ENCODE data around the gene ADAT1. TPM values are rescaled to one million over a fixed set of nuclear protein-coding genes. Genes with fewer than 3 reads are reported as not detected.

Gene ADAT1
- total RNA-seq, 4 donors from 2014 or later, result 14.7 to 44.8 (median 19.0) TPM

GRCh38 chr16:75647112-75647491, 24.0 kb upstream of the ADAT1 start:
- DNase-seq (no peak), ATAC-seq (peak; percentile 24 to 29)
- intact Hi-C loops (cut with DNase I; ENCODE audit: low total_unique reads) (loop anchor here (1.0 to 10.0 kb wide), 5 partner anchors 24 to 1545 kb away; partner anchors contain the start of genes ADAT1, CTRB2, GABARAPL2 and MON1B), in situ Hi-C loops (cut with MboI; ENCODE audit: low sequenced_read_pairs in 4 of 4) (loop anchor here in 1 of 4 donors (25.0 kb wide), 2 partner anchors 185 to 660 kb away; partner anchors contain the start of genes TMEM170A, WDR59 and ZNRF1)
- Histone ChIP-seq H3K9me3 (no peaks in the 10 kb centered on the region), H3K27me3 (no peaks in the 10 kb centered on the region), H3K4me3 (peak overlapping the region; percentile 85 to 99 (median 92)), H3K4me1 (peaks cover 53% of the 10 kb centered on the region in 2 donors), H3K27ac (peak overlapping the region; percentile 95 to 98 (median 97)), H3K36me3 (peaks cover 0 to 19% of the 10 kb centered on the region in 2 donors)
- TF ChIP-seq, protein P1, sequence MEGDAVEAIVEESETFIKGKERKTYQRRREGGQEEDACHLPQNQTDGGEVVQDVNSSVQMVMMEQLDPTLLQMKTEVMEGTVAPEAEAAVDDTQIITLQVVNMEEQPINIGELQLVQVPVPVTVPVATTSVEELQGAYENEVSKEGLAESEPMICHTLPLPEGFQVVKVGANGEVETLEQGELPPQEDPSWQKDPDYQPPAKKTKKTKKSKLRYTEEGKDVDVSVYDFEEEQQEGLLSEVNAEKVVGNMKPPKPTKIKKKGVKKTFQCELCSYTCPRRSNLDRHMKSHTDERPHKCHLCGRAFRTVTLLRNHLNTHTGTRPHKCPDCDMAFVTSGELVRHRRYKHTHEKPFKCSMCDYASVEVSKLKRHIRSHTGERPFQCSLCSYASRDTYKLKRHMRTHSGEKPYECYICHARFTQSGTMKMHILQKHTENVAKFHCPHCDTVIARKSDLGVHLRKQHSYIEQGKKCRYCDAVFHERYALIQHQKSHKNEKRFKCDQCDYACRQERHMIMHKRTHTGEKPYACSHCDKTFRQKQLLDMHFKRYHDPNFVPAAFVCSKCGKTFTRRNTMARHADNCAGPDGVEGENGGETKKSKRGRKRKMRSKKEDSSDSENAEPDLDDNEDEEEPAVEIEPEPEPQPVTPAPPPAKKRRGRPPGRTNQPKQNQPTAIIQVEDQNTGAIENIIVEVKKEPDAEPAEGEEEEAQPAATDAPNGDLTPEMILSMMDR (IDR thresholded peaks at IDR 0.05 in 4 of 5, conservative IDR thresholded peaks at IDR 0.05 in 1 of 5), result no peak
- TF ChIP-seq POLR2A (IDR thresholded peaks at IDR 0.05), result no peak

DNA sequence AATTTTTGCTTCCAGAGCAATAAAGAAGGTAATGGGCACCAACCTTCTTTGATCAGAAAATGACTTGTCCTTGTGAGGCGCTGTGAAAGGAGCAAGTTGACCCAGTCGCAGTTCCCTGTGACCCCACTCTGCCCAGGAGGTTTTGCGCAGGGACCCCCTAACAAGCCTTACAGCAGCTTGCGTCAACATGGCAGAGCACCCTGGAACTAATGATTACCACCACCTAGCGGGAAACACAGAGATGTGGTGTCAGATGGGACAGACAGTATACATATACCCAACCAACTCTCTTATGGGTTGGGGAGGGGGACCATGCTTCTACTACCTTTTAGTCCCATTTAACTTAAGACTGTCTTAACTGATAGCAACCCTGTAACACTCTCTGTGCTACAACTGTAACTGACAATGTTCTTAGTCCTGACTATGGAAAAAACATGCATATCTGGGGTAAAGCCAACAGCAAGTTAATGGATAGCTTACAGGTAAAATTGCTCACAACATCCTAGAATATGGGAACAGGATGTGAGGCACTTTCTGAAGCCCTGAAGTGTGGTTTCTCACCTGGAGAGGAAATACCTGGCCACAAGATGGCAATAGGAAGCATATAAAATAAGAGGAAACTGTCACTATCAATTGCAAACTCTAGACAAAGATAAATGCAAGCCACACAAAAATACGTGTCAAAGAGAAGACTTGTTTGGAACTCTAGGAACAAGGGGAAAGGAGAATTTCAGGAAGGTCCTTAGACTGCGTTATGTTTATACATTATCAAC, 21.3 kb upstream of the ADAT1 start:
- no peaks in the 10 kb centered on the region for H3K27me3 ChIP-seq
- in situ Hi-C loops (cut with MboI; ENCODE audit: low sequenced_read_pairs in 4 of 4) (loop anchor here in 1 of 4 donors (25.0 kb wide), 2 partner anchors 182 to 657 kb away; partner anchors contain the start of genes TMEM170A, WDR59 and ZNRF1), intact Hi-C loops (cut with DNase I; ENCODE audit: low total_unique reads) (loop anchor here (5.0 to 10.0 kb wide), 2 partner anchors 440 to 1548 kb away; partner anchors contain the start of genes CTRB2 and MON1B)
- ATAC-seq (no peak), DNase-seq (no peak)
- no peak for TF ChIP-seq POLR2A (IDR thresholded peaks at IDR 0.05)
- TF ChIP-seq, protein P1 (IDR thresholded peaks at IDR 0.05 in 4 of 5, conservative IDR thresholded peaks at IDR 0.05 in 1 of 5), result no peak
- no peak overlapping the region for H3K27ac ChIP-seq
- H3K9me3 ChIP-seq, result no peaks in the 10 kb centered on the region
- H3K4me1 ChIP-seq, result peaks cover 26 to 29% of the 10 kb centered on the region in 2 donors
- H3K36me3 ChIP-seq, result peaks cover 0 to 42% of the 10 kb centered on the region in 2 donors
- no peak overlapping the region for H3K4me3 ChIP-seq

- Histone ChIP-seq H3K27ac (no peak overlapping the region), H3K36me3 (peaks cover 0 to 78% of the 10 kb centered on the region in 2 donors), H3K4me3 (no peak overlapping the region), H3K9me3 (no peaks in the 10 kb centered on the region), H3K4me1 (peaks cover 9 to 17% of the 10 kb centered on the region in 2 donors), H3K27me3 (no peaks in the 10 kb centered on the region)
- intact Hi-C loops (cut with DNase I; ENCODE audit: low total_unique reads), result loop anchor here (10.0 kb wide), 1 partner anchor 436 kb away; the partner anchor contains the start of gene CTRB2
- DNase-seq (no peak), ATAC-seq (no peak)
- in situ Hi-C loops (cut with MboI; ENCODE audit: low sequenced_read_pairs in 4 of 4), result loop anchor here in 1 of 4 donors (25.0 kb wide), 2 partner anchors 178 to 653 kb away; partner anchors contain the start of genes TMEM170A, WDR59 and ZNRF1
- TF ChIP-seq POLR2A (IDR thresholded peaks at IDR 0.05), result no peak
- TF ChIP-seq, protein P1 (IDR thresholded peaks at IDR 0.05 in 4 of 5, conservative IDR thresholded peaks at IDR 0.05 in 1 of 5), result no peak
These were observed 17.5 kb upstream of the ADAT1 start for GRCh38 chr16:75640598-75640997.

DNA sequence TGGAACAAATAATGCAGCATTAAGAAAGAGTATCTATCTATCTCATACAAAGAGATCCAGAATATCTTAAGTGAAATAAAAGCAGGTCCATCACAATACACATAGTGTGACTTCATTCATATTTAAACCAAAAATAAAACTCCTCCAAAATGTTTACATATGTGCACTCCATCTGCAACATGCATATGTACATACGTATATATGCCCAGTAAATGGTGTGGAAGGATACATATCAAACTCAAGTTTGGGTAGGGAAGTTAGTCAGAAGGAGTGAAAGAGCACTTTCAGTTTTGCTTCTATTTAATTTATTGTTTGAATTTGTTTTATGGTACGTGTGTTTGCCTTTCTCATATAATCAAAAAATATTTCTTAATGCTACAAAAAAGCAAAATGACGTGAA, 12.0 kb upstream of the ADAT1 start:
- Histone ChIP-seq H3K4me3 (no peak overlapping the region), H3K27ac (no peak overlapping the region), H3K27me3 (no peaks in the 10 kb centered on the region), H3K36me3 (peaks cover under 1 to 97% of the 10 kb centered on the region in 2 donors), H3K9me3 (no peaks in the 10 kb centered on the region), H3K4me1 (no peaks in the 10 kb centered on the region)
- TF ChIP-seq POLR2A (IDR thresholded peaks at IDR 0.05), result no peak
- in situ Hi-C loops (cut with MboI; ENCODE audit: low sequenced_read_pairs in 4 of 4), result loop anchor here in 1 of 4 donors (25.0 kb wide), 2 partner anchors 173 to 648 kb away; partner anchors contain the start of genes TMEM170A, WDR59 and ZNRF1
- ATAC-seq (no peak), DNase-seq (no peak)
- intact Hi-C loops (cut with DNase I; ENCODE audit: low total_unique reads), result no loop called here

DNA sequence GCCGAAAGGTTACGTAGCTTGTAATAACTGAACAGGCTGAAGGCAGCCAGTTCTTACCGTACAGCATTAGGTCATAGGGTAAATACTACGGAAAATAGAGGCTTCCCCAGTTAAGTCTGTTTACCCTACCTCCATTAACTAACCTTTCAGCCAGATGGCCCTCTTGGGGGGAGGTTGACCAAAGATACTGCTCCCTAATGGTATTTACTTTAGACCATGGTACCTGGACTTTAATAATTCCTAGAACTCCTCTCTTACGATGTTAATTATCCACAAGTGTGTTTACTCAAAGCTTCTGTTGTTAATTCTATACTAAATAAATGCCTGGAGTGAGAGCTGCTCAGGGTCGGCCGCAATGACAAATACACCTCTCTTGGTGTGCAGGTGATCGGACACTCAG, 9.8 kb upstream of the ADAT1 start:
- Histone ChIP-seq H3K4me3 (no peak overlapping the region), H3K27ac (no peak overlapping the region), H3K36me3 (peaks cover 2 to 97% of the 10 kb centered on the region in 2 donors), H3K27me3 (no peaks in the 10 kb centered on the region), H3K9me3 (no peaks in the 10 kb centered on the region), H3K4me1 (peaks cover 0 to 4% of the 10 kb centered on the region in 2 donors)
- DNase-seq (no peak), ATAC-seq (no peak)
- intact Hi-C loops (cut with DNase I; ENCODE audit: low total_unique reads), result no loop called here
- TF ChIP-seq POLR2A (IDR thresholded peaks at IDR 0.05), result no peak
- TF ChIP-seq, protein P1 (IDR thresholded peaks at IDR 0.05 in 4 of 5, conservative IDR thresholded peaks at IDR 0.05 in 1 of 5), result no peak
- in situ Hi-C loops (cut with MboI; ENCODE audit: low sequenced_read_pairs in 4 of 4), result loop anchor here in 1 of 4 donors (25.0 kb wide), 2 partner anchors 171 to 646 kb away; partner anchors contain the start of genes TMEM170A, WDR59 and ZNRF1
